Cardiac muscle cell (in vitro differentiated cells and primary cell): ENCODE results near the gene FAM43B. TPM values are rescaled to one million over a fixed set of nuclear protein-coding genes. Genes with fewer than 3 reads are reported as not detected.

ENCODE experiments used
- DNase-seq, 2 donors: peaks; one replicate each; pipeline versions ENCODE4 v3.0.0 to v3.0.0-alpha.2; 2010 to 2017; ENCODE audit warnings: low read depth in 1 of 2, low spot score in 1 of 2
- H3K27ac ChIP-seq: fragments of 200-600 bp; sonication (generic); 2 replicates; pipeline ENCODE4 v1.5.1; 2016
- H3K27me3 ChIP-seq: fragments of 200-600 bp; sonication (generic); 2 replicates; pipeline ENCODE4 v1.6.0; 2016; ENCODE audit warnings: control low read depth
- H3K36me3 ChIP-seq: fragments of 200-600 bp; sonication (generic); 2 replicates; pipeline ENCODE4 v1.5.1; 2016; ENCODE audit warnings: control low read depth
- H3K4me1 ChIP-seq: fragments of 200-600 bp; sonication (generic); 2 replicates; pipeline ENCODE4 v1.8.1; 2017; ENCODE audit warnings: low read depth, mild to moderate bottlenecking, mixed run types
- H3K4me3 ChIP-seq: fragments of 200-600 bp; sonication (generic); 2 replicates; pipeline ENCODE4 v1.5.1; 2016; ENCODE audit warnings: mild to moderate bottlenecking
- H3K9me3 ChIP-seq: fragments of 200-600 bp; sonication (generic); 2 replicates; pipeline ENCODE4 v1.5.1; 2017; ENCODE audit warnings: low read depth, mild to moderate bottlenecking, control low read depth
- CTCF ChIP-seq: IDR thresholded peaks from 2 replicates; pipeline ENCODE4 v1.5.1; 2012; ENCODE audit warnings: low read depth, mild to moderate bottlenecking, low read length
- polyA plus RNA-seq: library from polyadenylated mRNA; unstranded; fragments of >200 nt; fragmentation: Nextera tagmentation; extraction: Ambion mirVana; gene quantifications from 2 replicates; pipeline ENCODE4 v1.2.1, GENCODE V29; 2016
- total RNA-seq: library from RNA; depleted of rRNA; stranded (reverse); fragments of >200 nt; gene quantifications from 2 replicates; pipeline ENCODE4 v1.2.3, GENCODE V29; 2016

The FAM43B gene, protein sequence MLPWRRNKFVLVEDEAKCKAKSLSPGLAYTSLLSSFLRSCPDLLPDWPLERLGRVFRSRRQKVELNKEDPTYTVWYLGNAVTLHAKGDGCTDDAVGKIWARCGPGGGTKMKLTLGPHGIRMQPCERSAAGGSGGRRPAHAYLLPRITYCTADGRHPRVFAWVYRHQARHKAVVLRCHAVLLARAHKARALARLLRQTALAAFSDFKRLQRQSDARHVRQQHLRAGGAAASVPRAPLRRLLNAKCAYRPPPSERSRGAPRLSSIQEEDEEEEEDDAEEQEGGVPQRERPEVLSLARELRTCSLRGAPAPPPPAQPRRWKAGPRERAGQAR
- 3.6 and 3.8 TPM in 2 replicates for total RNA-seq
- polyA plus RNA-seq = 3.7 and 7.6 TPM in 2 replicates

DNA sequence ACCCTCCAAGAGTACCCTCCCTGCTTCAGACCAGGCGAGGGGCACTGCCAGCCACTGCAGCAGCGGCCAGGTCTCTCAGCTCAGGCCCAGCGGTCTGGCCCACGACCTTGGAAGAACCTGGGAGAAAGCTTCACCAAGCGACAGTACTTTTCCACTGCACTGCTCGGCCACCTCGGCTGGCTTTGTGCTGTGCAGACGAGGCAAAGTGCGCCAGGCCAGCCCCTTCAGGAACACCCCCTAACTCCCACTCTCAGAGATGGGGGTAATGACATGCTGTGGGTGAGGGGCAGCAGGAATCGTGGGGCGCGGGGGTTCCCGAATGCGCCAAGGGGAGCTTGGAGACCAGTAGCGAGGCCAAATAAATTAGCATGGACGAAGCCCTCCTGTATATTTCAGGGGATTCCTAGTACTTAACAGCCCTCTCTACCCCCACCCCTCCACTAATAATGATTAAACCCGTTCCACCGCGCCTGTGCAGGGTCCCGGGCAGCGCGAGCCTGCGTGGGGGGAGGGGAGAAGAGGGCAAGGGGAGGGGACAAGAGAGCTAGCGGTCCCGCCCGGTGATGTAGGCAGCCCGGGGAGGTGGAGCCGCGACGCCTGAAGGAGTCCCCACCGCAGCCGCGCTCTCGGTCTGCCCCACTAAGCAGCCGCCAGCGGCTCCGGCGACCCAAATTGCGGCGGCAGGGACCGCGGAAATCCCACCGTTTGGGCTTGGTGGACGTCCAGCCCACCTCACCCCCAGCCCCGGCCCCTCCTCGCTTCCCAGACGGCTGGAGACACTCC lies at the start of gene FAM43B:
FAM43B (plus strand) TSS at position 629 of the 783 bp plus-strand sequence. CDS start 401 bp downstream, outside the sequence.
- Histone ChIP-seq H3K27ac (peak within 1 kb of the TSS; percentile 76), H3K4me1 (no peaks in the 10 kb centered on the region), H3K9me3 (no peaks in the 10 kb centered on the region), H3K4me3 (peak within 1 kb of the TSS; percentile 36), H3K27me3 (peaks cover 49% of the 10 kb centered on the region), H3K36me3 (no peaks in the 10 kb centered on the region)
- DNase-seq = peak; percentile 74 to 90
- TF ChIP-seq CTCF = no peak

DNA sequence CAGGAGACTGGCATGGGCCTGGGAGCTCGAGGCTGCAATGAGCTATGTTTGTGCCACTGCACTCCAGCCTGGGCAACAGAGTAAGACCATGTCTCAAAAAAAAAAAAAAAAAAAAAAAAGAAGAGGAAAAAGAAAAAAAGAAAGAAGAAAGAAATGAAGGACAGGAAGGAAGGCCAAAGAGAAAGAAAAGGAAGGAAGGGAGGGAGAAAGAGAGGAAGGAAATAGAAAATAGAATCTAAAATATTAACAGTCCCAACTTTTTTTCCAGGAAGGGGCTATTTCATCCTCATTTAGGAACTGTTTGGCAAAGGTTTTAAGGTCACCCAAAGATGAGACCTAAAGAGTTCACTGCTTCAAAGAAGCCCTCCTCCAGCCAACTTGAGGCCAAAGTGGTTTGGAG lies 46.9 kb upstream of the FAM43B start:
- no peaks in the 10 kb centered on the region for H3K9me3 ChIP-seq
- H3K4me3 ChIP-seq = no peak overlapping the region
- peaks cover 5% of the 10 kb centered on the region for H3K4me1 ChIP-seq

DNA sequence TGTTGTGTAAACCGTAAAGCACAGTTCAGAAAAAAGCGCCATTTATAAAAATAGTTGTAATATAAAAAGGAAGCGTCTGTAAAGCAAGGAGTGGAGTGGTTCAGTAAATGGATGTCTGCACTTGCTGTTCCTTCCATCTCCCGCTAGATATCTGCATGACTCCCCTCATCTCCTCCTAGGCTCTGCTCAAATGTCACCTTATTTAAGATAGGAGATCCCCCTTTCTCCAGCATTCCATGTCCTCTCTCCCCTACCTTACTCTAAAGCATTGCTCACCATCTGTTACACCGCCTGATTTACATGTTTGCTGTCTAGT lies 45.2 kb upstream of the FAM43B start:
- H3K36me3 ChIP-seq = peaks cover under 1% of the 10 kb centered on the region
- no peak for TF ChIP-seq CTCF
- H3K4me1 ChIP-seq = peaks cover 5% of the 10 kb centered on the region
- no peaks in the 10 kb centered on the region for H3K9me3 ChIP-seq
- H3K4me3 ChIP-seq = peak overlapping the region; percentile 63
- H3K27ac ChIP-seq = peak overlapping the region; percentile 82
- DNase-seq = no peak
- peaks cover 32% of the 10 kb centered on the region for H3K27me3 ChIP-seq

More for the DNA sequence above, 46.9 kb upstream of the FAM43B start:
- H3K27me3 ChIP-seq = peaks cover 16% of the 10 kb centered on the region
- H3K36me3 ChIP-seq = peaks cover 16% of the 10 kb centered on the region
- H3K27ac ChIP-seq = no peak overlapping the region
- no peak for TF ChIP-seq CTCF
- DNase-seq = no peak

DNA sequence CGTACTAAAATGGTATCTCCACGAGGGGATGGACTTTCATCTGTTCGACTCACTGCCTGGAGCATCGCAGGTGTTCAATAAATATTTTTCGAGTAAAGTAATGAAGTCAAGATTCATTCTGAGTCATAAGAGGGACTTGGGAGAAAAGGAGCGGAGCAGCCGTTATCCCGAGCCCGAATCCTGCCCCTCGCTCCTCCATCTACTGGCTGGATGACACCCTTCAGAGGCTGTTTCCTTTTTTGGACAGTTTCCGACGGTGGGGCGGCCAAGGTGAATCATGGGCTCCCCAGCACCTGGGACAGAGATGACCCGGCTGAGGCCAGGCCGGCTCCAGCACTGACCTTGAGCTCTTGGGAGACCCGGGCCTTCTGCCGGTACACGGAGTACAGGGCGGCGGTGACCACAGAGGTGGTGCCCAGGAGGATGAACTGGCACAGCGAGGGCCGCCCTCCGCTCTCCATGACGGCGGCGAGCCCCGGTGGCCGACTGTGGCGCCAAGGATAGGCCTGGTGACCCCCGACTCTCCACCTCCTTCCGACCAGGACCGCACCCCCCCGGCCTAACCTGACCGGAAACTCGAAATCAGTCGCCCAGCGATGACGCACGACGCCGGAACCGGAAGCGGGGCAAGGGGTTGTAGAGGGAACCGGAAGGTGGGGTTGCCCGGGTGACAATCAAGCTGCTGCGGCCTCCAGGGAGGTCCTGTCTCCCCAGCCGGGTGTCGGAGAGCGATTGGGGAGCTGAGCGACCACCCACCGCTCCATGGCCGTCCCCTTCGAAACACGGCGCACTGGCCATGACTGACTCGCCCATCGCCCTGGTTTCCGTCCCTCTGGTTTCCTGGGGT lies 44.6 kb upstream of the FAM43B start, which contains the start of gene MUL1:
MUL1 (minus strand) TSS at position 588 of the 847 bp plus-strand sequence; CDS start at position 461, 127 bp downstream.
- TF ChIP-seq CTCF = no peak
- Histone ChIP-seq H3K9me3 (no peaks in the 10 kb centered on the region), H3K27me3 (peaks cover 38% of the 10 kb centered on the region), H3K4me1 (peaks cover 5% of the 10 kb centered on the region), H3K36me3 (no peaks in the 10 kb centered on the region), H3K4me3 (peak within 1 kb of the TSS; percentile 63), H3K27ac (peak within 1 kb of the TSS; percentile 82)
- DNase-seq = peak; percentile 94 to 96

- Histone ChIP-seq H3K4me1 (peaks cover 5% of the 10 kb centered on the region), H3K27ac (no peak overlapping the region), H3K9me3 (no peaks in the 10 kb centered on the region), H3K4me3 (peak overlapping the region; percentile 63), H3K27me3 (peaks cover 44% of the 10 kb centered on the region), H3K36me3 (no peaks in the 10 kb centered on the region)
- no peak for TF ChIP-seq CTCF
- DNase-seq = no peak
Observed at GRCh38 chr1:20508411-20508771, 44.0 kb upstream of the FAM43B start.
